DND-41 (cell line): Measurements from ENCODE around the gene ZNF526.

ENCODE experiments used
- EZH2 ChIP-seq: IDR thresholded peaks from 3 replicates; pipeline ENCODE4 v1.6.1; 2012; ENCODE audit warnings: borderline replicate concordance, low read depth, mild to moderate bottlenecking, moderate library complexity, low read length, inconsistent platforms; ENCODE audit not compliant: severe bottlenecking
- TF ChIP-seq, protein P1 (sequence below): IDR thresholded peaks from 2 replicates; pipeline ENCODE4 v1.5.1; 2012; ENCODE audit warnings: borderline replicate concordance, low read length, moderate library complexity, mild to moderate bottlenecking; ENCODE audit not compliant: poor library complexity, severe bottlenecking; ENCODE audit errors: extremely low read depth

DNA sequence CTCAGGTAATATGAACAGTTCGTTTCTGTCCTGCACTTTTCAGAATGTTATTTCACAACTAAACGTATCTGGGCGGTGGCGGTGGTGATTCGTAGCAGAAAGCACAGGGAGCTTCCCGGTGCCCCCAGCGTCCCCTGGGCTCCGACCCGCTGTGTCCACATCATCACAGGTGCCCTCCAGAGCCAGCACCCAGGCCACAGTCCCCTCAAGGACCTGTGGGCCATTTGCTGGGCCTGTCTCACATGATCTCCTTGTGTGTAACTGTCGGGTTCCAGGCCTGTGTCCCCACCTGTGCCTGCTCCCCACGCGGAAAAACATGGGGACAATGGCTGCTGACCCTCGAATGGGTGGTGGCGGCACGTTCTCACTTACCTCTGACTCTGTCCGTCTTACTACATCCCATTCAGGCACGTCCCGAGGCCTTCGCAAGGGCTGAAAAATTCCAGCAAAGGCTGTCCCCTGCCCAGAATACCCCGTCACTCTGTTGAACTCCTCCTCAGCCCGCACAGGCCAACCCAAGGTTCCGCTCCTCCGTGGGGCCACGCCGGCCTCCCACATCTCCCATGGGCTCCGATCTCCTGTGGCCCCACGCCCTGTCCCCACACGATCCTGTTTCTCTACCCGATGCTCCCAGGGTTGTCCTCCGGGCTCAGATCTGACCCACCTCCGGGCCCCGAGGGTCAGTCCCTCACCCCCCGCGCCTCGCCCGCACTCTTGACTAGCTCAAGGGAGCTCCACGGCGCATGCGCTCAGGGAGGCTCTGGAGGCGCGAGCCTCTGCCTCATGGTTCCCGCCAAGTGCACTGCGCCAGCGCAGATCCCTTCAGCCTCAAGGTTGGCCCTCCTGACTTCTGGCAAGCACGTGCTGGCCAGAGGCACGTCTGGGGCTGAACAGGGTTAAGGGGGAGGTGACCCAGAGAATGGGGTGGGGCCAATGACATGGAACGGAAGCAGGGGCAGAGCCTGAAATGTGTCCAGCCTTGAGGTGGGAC, 23.8 kb upstream of the ZNF526 start:
- TF ChIP-seq, protein P1, sequence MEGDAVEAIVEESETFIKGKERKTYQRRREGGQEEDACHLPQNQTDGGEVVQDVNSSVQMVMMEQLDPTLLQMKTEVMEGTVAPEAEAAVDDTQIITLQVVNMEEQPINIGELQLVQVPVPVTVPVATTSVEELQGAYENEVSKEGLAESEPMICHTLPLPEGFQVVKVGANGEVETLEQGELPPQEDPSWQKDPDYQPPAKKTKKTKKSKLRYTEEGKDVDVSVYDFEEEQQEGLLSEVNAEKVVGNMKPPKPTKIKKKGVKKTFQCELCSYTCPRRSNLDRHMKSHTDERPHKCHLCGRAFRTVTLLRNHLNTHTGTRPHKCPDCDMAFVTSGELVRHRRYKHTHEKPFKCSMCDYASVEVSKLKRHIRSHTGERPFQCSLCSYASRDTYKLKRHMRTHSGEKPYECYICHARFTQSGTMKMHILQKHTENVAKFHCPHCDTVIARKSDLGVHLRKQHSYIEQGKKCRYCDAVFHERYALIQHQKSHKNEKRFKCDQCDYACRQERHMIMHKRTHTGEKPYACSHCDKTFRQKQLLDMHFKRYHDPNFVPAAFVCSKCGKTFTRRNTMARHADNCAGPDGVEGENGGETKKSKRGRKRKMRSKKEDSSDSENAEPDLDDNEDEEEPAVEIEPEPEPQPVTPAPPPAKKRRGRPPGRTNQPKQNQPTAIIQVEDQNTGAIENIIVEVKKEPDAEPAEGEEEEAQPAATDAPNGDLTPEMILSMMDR: no peak
- TF ChIP-seq EZH2: no peak
